ENCODE measurements around the gene TRPC6.
A peak's percentile ranks its signal among the peaks of the same experiment; 100 is the strongest.

TRPC6 gene

DNA sequence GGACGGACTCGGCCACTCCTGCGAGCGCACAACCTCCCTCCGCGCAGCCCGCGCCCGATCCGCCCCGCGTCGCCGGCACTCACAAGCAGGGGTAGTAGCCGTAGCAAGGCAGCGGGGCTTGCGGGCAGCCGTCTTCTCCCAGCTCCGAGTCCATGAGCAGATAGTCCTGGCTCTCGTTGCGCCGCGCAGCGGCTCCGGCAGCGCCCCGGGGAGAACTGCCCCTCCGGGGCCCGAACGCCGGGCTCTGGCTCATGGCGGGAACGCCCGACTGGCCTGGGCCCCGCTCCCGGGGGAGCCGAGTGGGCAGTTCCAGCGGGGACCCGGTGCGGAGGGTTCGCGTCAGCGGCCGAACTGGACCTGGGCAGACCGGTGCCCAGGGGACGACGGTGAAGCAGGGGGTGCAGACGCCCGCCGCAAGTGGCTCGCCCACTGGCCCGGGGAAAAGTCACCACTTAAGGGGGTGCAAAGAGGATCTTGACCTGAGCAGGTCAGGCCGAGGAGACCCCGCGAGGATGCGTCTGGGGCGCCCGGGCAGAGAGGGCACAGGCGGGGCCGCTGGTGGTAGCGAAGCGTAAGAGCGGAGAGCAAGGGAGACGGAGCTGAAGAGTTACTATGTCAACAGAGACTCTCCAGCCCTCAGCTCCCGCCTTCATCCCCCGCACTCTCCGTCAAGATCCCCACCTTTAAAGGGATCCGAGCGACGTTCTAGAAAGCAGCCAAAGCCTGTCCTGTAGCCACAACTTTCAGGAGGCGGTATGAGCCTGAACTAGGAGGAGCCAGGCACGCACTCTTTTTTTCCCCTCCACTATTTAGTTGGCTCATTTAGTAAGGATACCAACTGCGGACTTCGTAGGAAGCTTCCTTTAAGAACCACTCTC is at the start of gene TRPC6:
TRPC6 (minus strand) TSS at position 757 of the 878 bp plus-strand sequence; CDS start at position 253, 504 bp downstream.
- peak; percentile 9 for DNase-seq (ENCODE audit: low spot score)

DNA sequence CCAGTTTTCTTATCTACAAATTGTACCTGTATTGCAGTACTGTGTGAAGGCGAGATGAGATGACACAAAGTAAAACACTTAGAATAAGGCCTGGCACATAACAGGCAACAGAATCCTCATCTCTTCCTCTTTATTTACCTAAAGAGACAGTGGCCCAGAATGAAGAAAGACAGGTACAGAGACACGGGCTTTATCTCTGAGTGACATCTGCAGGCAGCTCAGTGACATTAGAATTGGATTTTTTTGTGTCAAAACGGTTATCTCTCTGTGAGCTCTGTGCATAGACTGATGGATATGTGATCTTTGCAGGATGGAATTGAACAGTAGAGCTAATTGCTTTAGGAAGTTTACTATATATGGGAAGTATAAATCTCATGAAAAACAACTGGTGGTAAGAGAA is 36.2 kb upstream of the TRPC6 start:
- no peak for DNase-seq (ENCODE audit: low spot score)

DNA sequence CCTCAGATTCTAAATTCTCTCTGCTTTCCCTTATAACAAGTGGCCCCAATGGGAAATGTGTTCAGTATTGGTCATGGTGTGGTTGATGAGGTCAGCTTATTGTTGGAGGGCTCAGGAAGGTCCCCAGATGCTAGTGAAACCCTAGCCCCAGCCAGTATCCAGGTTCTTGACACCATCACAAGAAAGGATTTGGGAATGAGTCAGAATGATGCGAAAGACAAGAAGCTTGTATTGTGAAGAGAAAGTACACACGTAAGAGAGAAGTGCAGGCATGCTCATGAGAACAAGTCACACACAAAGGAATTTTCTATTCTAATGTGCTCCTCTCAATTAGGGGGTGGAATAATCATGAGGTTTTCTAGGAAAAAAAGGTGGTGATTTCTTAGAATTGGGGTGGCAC is 34.9 kb upstream of the TRPC6 start:
- no peak for DNase-seq (ENCODE audit: low spot score)

DNA sequence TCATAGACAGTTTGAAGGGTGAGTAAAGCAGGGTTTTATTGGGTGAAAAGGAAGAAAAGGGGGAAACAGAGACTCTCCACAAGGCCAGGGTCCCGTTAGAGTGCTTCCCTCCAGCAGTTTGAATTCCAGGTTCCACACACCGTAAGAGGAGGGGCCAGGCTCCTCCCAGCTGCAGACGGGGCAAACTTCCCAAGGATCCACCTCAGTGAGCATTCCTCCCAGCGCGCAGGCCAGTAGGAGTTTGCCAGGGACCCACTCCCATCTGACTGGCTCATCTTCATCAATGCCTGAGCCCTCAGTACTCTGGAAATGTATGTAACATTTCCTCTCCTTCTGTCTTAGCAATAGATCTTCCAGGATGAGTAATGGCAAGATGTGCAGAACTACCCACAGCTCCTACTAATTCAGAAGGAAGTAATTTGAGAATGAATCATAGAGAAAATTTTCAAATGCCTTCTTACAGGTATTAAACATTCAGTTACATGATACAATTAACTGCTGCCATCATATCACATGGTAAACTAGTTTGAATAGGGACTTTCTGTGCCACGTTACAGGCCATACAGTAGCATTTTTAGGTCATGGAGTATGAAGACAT is 34.0 kb upstream of the TRPC6 start:
- no peak for DNase-seq (ENCODE audit: low spot score)

DNA sequence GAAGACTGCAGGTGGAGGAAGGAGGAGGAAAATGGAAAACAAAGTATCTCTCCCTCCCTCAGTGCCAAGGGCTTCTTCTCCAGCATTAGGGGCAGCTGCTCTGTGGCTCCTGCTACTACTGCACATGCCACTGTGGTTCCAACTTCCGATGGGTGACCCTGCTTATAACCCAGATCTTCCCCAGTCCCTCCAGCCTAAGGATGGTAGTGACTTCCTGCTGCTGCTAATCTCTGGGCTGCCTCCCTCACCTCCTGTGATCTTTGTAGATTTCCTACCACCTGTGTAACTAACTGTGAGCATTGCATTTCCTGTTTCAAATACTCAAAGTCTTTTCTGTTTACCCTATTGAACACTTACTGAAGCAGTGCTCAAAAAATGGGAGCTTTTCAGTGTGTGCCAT is 28.7 kb upstream of the TRPC6 start:
- DNase-seq (ENCODE audit: low spot score): no peak

DNA sequence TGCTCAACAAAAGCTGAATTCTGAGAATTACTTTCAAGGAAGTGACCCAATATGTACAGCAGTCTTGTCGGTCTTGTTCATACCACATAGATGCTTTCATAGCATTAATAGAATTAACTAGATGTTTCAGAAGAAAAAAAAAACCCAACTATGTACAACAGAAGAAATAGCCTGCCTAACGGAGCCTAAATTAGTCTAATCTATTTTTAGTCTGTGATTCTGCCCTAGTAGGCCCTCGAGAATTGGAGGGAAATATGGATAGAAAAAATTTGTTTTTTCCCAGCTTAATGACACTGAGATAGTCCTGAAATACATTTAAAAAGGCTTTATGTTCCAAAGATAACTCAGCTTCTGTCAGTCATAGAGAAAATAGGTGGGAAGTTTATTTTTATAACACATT is 17.1 kb upstream of the TRPC6 start:
- DNase-seq (ENCODE audit: low spot score): no peak

DNA sequence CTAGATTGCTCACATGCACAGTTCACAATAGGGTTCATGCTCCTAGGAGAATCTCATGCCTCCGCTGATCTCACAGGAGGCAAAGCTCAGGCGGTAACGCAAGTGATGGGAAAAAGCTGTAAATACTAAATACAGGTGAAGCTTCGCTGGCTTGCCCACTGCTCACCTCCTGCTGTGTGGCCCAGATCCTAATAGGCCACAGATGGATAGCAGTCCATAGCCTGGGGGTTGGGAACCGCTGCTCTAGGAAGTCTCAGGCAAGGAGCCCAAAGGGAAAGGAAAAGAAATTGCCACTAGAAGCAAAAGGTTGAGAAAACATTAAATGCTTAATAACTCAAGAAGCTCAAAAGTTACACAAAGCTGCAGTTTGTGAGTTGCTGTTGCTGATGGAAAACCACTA is 3.2 kb upstream of the TRPC6 start:
- no peak for DNase-seq (ENCODE audit: low spot score)

DNA sequence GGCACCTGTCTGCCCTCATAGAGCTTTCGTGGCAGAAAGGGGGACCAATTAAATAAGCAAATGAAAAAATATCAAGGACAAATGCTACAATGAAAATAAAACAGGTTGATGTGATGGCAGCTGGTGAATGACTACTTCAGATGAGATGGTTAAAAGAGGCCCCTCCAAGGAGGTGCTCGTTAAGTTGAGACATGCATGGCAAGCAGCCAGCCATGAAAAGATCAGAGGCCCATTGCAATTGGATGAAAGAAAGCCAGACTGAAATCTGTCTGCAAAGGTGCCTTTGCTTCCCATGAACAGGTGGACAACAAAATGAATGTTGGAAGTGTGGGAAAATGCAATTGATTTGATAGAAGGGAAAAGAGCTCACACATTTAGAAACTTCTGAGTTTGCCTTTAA is 848 bp upstream of the TRPC6 start:
- DNase-seq (ENCODE audit: low spot score): no peak

DNA sequence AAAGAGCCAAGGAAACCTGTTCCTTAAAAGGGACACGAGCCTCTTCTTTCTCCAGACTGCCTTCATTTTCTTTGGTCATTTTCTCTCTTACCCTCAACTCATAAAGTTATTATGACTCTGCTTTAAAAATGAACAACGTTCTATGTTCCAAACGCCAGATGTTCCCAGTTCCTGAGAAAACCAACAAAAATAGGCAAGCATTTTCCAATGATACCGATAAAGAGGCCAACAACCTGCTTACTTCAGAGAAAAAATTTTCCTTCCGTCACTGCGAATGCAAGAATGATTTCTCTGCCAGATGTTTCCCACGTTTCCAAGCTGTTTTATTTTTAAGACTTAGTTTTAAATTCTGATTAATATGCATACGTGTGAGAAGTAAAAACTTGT is 315 bp upstream of the TRPC6 start:
- no peak for DNase-seq (ENCODE audit: low spot score)

DNA sequence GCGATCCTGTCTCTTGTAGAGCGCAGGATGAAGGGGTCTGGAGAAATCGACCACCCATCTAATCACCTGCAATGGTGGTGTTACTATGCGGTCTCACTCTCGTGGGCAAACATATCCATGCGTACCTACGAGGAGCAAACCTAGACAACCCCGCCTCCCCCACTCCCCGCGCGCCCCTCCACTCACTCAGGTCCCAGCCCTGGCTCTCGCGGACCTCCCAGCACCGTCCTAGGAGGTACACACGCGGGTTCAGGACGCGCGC is 887 bp downstream of the TRPC6 start:
- no peak for DNase-seq (ENCODE audit: low spot score)

DNA sequence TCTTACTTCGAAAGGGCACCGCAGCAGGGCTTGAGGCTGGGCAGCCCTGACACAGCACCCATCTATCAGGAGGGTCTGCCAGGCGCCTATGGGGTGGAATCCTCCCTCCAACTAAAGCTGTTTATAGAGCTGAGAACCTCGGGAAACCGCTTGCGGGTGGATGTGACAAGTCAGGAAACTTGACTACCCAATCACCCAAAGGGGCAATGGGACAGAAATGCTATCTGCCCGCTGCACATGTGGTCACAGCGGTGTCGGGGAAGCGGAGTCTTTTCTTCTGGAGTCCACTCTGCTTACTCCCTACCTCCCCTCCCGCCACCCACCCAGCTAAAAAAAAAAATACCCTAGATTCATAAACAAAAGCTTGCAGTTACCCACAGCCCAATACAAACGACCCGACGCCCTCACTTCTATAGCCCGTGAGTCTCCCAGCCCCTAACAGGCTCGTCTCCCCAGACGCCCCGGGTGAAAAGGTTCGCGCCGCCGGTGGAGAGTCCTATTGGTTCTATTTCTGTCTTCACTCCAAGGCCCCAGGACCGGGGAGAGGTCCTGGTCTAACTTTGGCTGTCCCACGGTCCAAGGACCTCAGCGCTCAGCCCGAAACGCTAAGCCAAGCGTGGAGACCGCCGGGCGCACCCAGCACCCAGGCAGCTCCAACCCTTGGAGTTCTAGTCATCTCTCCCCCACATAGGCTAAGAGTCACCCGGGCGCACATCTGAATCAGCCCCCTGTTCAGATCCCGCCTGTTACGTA is 1.4 kb downstream of the TRPC6 start:
- no peak for DNase-seq (ENCODE audit: low spot score)

DNA sequence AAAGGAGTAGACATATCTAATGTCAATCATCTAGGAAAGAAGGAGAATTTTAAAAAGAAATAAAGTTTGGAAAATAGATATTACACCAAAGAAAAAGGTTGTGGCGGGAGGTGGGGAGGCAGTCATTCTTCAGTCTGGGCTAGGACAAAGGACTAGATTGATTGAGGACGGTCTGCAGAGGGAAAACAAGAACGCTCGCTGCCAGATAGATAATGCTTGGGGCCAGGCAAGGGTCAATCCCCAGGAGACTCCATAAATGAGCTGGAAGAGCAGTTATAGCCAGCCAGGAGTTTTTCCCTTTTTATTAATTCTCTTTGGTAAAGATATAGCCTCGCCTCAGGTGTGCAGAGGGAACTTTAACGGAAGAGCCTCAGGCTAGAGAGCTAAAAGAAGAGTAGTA is 6.3 kb downstream of the TRPC6 start:
- DNase-seq (ENCODE audit: low spot score): no peak

DNA sequence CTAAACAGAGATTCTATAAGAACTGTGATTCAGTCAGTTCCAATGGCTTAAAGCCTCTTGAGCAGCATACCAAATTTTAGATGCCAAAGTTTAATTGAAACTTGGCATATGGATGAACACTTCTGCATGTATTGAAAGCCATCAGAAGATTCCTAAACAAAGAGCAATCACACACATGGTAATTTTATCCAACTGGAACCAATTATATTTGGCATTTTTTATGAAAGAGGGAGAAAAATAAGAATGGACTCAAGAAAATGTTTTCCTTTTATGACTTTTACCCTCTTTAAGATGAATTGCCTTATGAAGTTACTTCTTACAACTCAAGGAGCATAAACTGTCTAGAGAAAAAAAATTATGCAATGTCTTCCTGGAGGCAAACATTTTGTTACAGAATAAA is 7.4 kb downstream of the TRPC6 start:
- no peak for DNase-seq (ENCODE audit: low spot score)

DNA sequence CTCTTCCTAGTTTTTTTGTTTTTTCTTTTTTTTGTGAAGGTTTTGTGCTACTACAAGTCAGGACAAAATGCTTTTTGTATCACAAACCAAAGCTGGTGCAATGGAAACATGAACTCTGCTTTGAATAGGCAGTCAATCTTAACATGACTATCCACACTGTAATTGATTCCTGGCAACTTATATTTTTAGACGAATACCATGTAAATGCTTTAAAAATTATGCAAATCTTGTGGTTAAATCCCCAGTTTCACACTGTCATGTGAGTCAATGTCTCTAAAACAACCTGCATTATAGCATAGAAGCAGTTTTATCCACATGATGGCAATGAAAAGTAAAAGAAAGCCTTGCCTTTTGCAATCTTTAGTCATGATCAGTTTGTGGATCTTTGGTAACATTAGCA is 8.9 kb downstream of the TRPC6 start:
- no peak for DNase-seq (ENCODE audit: low spot score)

DNA sequence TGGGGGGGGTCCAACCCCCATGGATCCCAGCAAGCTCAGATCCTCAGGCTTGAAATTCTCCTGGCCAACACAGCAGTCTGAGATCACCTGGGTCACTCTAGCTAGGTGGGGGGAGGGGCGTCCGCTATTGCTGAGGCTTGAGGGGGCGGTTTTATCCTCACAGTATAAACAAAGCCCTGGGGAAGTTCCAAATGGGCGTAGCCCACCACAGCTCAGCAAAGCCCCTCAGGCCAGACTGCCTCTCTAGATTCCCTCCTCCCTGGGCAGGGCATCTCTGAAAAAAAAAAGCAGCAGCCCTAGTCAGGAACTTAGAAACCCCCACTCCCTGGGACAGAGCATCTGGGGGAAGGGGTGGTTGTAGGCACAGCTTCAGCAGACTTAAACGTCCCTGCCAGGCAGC is 16.7 kb downstream of the TRPC6 start:
- no peak for DNase-seq (ENCODE audit: low spot score)

DNA sequence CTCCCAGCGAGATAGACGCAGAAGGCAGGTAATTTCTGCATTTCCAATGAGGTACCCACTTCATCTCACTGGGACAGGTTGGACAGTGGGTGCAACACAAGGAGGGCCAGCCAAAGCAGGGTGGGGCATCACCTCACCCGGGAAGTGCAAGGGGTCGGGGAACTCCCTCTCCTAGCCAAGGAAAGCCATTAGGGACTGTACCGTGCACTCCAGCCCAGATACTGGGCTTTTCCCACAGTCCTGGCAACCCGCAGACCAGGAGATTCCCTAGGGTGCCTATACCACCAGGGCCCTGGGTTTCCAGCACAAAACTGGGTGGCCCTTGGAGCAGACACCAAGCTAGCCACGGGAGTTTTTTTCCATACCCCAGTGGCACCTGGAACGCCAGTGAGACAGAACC is 17.2 kb downstream of the TRPC6 start:
- no peak for DNase-seq (ENCODE audit: low spot score)

DNA sequence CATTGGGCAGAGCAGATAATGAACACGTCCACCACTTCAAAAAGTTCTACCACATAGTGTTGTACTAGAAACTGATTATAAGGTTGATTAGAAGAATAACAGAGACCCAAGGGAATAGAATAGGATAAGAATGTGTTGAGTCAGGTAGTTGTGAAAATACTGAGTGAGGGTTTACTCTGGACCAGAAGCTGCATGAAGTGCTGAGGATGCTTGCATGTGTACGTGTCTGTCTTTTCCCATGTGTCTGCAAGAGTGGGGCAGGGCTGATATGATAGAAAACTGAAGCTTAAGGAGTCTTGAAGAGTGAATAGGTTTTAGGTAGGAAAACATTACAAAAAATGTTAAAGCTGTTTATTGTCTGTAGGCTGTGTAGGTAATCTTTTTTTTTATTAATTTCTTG is 20.6 kb downstream of the TRPC6 start:
- no peak for DNase-seq (ENCODE audit: low spot score)

DNA sequence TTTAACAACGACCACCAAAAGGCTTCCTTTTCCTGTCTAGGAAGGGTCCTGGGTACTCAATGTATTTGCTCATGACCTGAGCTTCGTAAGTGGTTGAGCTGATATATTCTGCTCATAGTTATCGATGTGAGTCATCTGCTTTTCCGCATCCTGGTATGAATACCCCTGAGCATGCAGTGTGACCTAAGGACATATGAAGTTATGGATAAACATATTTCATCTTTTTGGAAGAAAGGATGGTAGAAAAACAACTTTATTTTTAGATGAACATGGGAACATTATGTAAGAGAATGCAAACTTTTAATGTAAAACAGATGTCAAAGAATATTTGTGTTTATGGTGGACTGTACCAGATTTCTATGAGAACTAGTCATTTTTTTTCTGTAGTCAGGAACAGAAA is 28.4 kb downstream of the TRPC6 start:
- DNase-seq (ENCODE audit: low spot score): no peak

DNA sequence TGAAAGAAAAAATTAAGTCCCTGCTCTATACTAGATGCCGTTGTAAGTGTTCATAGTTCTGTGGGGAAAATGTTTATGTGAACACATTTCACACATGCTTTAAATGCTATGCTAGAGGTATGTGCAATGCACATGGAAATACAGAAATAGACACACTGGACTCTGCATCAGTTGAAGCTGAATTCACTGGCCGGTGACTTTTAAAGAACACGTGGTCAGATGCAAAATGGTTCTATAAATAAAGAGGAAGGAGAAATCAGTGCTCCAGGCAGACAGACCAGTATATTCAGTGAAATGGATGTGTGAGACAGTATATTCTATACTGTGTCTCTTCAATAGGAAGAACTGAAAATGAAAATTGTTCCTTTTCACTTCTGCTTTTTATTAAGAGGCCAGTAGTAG is 29.9 kb downstream of the TRPC6 start:
- no peak for DNase-seq (ENCODE audit: low spot score)

DNA sequence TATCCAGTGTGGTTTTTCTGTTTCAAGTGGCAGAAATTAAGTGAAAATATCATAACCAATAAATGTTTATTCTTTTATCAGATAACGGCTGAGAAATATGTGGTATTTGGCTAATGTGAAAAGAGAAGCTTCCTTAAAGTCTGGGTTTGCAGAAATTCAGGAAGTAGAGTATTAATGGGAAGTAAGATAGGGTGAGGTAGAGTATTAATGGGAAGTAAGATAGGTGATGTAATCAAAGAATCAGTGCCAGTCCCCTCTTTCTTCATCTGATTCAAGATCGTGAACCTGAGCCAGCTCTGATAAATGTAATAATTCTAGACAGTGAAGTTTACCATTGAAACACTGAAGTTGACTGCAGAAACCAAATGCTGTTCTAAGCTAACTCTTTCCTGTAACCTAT is 30.9 kb downstream of the TRPC6 start:
- DNase-seq (ENCODE audit: low spot score): no peak

DNA sequence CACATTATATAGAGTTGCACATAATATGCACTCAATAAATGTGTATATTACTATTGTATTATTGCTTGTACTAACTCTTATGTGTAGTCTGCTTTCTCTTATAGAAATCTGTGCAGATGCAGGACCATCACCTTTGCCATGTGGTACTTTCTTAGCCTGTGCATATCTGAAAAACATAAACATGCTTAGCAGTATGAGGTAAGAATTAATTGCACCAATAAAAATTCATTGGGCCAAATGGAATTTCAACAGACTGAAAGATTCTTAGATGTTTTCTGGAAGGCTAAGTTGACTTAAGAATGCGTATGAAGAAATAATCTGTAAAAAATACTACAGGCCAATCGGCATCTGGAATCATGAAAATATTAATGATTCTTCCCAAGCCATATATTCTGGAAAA is 55.3 kb downstream of the TRPC6 start:
- no peak for DNase-seq (ENCODE audit: low spot score)

DNA sequence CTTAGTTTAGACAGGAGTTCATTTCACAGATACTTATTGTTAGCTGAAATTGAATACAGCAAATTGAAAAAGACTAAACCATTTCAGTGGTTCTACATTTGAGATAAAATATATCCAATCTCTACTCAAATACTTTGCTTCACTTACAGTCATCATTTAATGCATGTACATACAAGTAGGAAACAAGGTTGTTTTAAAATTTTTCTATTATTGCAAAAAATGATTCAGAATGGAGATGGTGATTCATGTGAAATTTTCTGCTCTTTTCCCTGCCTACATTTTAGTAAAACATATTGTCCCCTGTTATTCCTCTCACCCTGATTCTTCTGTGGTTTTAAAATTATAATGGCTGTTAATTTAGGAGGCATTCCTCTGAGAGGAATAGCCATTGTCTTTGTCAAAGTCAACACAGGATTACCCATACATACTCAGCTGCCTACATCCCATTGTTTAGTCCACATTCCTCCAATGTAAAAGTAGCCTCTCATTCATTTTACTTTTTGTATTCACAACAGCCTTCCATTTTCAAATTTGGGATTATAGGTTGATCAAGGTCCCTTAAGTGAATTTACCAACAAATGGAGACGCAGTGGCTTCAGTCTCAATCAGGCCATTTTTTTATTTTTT is 60.1 kb downstream of the TRPC6 start:
- DNase-seq (ENCODE audit: low spot score): no peak

DNA sequence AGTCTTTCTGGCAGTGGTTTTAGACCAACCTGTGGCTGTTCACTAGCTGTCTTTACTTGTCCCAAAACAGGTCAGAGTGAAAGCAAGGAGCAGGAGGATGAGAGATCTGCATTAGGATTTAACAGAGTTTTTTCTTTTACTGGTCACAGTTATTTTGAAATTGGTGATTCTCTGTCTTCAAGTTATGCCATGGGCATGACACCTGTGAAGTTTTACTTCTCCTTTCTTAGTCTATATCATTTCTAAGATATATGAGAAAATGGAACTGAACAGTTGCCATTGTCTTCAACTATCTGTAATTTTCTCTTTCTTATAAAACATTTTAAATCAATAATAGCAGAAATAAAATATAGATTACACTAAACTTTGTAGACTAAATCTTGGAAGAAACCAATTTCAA is 60.6 kb downstream of the TRPC6 start:
- no peak for DNase-seq (ENCODE audit: low spot score)
